ENCODE results near the gene CCM2.

The CCM2 gene

DNA sequence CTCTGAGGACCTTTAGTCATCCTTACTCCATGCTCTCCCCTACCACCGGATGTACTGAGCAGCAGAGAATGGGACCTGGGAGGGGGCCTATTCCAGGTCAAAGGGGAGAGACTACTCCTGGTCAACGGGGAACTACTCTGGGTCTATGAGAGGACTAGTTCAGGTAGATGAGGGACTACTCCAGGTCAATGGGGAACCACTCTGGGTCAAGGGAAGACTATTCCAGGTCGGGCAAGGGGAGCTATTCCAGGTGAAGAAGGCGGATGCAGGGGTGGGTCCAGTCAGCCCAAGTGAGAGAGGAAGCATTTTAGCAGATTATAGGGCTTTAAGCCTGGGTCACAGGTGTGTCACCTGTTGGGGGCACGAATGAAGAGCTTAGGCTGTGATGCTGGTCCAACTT lies 35.4 kb downstream of the CCM2 start:
- DNase-seq (ENCODE audit: low spot score) = no peak

DNA sequence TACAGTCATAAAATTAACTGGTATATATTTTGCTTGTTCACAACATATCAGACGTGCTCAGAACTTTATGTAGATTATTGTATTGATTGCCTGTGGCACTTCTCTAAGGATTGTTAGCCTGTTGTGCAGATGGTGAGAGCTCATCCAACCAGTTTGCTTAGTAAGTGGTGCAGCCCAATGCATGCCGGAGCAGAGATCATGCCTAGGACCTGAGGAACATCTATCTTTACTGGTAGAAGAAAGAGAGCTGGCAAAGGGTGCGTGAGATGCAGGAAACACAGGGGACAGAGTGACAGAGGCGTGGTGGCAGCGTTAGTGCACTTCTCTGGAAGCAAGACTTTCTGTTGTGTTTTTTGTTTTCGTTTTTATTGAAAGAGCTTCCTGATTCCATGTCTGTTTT lies 35.9 kb downstream of the CCM2 start:
- DNase-seq (ENCODE audit: low spot score) = no peak

DNA sequence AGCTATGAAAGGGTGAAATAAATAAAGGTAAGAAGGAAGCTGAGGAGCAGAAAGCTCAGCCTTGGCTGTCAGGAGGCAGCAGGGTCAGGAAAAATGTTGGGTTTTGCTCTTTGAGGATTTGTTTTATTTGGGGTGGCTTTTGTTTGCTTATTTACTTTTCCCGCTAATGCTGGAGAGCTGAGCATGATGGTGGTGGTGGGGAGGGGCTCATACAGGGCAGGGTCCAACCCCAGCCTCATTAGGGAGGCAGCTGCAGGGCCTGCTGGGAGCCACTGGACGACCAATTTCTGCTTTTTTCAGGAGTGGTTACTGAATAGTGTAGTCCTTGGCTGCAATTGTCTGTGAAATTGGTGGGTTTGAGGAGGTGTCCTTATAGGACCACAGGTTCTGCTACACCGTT lies 36.3 kb downstream of the CCM2 start:
- no peak for DNase-seq (ENCODE audit: low spot score)

DNA sequence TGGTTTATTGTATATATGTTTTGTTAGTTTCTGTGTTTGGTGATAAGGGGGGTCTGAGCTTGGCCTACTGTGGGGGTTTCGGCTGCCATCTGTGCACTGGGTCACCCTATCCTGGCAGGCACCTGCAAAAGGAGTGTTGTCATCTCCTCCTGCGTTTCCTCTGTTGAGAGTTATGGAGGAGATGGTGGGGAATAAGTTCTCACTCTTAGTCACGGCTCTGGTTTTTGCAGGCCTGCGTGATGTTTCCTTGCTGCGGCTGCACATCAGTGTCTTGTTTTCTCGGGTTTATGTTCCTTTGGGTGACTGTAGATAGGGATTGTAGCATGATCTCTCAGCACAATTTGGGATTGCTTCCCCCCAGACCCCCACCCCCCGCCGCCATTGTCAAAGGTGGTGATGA lies 36.8 kb downstream of the CCM2 start:
- DNase-seq (ENCODE audit: low spot score) = no peak

DNA sequence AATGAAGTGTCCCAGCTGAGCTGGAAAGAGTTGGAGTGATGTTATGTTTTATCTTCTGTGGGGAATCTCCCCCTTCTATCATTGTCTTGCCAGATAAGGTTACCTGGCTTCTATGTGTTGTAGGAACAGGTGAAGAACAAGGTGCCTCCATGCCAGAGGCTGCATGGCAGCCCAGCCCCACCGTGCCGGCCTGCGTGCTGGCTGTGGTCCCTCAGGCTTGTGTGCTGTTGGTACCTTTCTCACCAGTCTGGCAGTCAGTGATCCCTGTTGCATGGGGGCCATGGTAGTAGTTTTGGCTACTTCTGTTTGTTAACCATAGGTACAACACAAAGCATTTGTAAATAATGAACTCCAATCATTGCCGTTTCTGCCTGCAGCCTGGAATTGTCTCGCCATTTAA lies 37.9 kb downstream of the CCM2 start:
- no peak for DNase-seq (ENCODE audit: low spot score)

DNA sequence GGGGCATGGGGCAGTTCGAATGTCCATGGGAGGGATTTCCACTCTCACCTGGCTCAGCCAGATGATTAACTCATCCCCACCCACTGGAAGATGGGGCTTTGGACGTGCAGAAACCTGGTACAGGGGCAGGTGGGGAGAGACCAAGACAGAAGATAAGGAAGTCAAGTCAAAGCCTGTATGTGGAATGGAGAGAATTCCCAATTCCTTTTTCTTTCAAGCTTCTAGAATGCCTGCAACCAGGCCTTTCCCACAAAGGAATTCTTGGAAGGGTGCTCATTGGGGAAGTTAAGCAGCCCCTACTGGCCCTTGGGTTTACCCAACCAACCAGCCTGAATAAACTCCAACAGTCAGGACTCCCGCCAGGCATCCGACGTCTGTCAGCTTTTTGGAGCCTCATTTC lies 39.1 kb downstream of the CCM2 start:
- no peak for DNase-seq (ENCODE audit: low spot score)

DNA sequence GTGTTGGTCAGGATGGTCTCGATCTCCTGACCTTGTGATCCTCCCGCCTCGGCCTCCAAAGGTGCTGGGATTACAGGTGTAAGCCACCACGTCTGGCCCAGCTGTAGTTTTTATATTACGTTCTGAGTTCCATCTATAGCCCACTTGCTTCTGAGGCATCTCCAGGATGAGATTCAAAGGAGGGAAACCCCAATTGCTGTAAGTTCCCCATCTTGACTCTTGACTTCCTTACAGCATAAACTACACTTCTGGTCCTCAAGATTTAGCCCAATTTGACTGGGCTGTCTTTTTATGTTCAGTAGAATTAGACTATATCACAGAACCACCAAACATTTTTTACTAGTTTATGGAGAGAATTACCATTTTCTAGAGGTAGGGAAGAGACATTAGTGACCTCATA lies 44.3 kb downstream of the CCM2 start:
- DNase-seq (ENCODE audit: low spot score) = no peak

DNA sequence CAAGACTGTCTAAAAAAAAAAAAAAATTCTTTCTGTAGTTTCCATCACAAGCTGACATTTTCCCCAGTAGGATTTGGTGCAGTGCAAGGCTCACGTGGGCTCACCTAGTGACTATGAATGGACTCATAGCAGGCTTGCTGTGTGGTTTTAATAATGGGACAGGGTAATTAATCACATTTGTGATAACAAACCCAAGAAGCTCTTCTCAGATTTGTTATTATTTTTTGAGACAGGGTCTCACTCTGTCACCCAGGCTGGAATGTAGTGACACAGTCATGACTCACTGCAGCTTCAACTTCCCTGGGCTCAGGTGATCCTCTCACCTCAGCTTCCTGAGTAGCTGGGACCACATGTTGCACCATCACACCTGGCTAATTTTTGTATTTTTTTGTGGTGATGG lies 48.7 kb downstream of the CCM2 start:
- peak; percentile 66 for DNase-seq (ENCODE audit: low spot score)

DNA sequence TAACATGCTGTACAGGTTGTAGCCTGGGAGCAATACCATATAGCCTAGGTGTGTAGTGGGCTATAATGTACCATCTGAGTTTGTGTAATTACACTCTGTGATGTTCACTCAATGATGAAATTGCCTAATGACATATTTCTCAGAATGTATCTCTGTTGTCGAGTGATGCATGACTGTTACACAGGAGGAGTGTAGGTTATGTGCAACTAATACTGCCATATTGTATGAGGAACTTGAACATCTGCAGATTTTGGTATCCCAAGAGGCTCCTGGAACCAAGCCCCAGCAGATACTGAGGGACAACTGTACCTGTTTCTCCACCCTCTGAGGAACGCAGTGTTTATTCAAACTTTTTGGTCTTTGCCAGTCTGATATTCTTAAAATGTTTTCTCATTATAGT lies 50.2 kb downstream of the CCM2 start:
- DNase-seq (ENCODE audit: low spot score) = no peak

DNA sequence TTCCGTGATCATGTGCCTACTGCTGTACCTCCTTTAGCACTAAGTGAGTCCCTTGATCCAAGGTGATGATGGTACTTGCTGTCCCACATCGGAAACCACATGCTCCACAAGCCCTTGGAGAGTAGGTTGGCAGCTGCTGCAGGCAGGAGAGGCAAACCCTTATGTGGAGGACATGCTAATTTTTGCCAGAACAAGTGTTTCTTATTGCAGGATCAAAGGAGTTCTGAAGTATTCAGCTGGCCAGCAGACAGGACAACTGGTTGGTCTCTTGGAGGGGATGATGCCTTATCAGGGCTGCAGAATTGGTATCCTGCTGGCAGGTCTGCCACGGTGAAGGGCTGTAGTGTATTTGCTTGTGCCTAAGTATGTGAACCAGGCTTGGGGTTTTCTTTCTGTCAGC lies 52.0 kb downstream of the CCM2 start:
- DNase-seq (ENCODE audit: low spot score) = no peak

DNA sequence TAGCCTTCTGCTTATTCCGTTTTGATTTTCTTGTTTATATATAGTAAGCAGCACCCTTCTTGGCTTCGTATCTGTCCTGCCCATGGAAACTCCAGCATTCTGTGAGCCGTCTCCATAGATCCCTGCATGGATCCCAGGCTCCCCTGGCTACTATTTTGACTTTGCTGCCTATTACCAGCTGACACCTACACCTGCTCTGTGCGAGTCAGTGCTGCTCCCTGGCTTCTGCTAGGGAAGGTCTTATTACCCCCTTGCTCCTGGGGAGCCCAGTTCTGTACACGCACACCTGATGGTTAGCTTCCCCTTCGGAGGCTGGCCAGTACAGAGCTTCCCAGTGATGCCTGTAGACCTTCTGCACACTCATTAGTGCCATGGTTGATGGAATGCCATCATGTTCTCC lies 53.4 kb downstream of the CCM2 start:
- DNase-seq (ENCODE audit: low spot score) = no peak

DNA sequence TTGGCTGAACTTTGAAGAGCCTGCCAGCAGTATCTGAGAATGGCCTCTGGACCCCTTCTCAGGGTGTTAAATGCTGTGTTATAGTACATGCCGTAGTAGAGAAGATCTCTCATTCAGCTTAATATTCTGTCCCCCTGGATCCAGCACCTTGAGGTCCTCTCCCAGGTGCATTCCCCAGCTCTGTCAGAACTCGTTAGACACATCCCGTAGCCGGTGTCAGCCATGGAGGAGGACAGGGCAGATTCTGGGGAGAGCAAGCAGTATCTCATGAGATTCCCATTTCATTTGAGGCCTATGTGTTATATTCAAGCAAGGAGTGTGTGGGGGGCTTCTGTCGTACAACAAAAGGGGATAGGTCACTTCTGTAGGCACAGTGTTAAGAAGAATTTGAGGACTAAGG lies 53.9 kb downstream of the CCM2 start:
- no peak for DNase-seq (ENCODE audit: low spot score)

DNA sequence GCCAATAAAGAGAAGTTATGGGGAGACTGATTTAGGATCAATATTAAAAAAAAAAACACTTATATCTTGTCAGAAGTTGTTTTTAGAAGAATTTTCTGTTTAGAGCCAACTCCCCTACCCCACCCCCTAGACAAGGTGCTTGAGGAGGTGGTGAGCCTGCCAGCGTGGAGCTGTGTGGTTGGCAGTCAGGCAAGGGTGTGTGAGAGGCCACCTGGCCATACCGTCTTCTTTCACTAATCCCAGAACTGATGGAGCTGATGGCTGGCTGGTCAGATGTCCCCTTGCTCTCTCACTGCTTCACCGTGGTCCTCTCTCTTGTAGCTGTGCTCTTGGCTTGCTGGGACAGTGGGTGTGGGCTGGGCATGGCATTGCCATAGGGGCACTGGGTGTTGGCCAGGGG lies 54.4 kb downstream of the CCM2 start:
- DNase-seq (ENCODE audit: low spot score) = no peak

DNA sequence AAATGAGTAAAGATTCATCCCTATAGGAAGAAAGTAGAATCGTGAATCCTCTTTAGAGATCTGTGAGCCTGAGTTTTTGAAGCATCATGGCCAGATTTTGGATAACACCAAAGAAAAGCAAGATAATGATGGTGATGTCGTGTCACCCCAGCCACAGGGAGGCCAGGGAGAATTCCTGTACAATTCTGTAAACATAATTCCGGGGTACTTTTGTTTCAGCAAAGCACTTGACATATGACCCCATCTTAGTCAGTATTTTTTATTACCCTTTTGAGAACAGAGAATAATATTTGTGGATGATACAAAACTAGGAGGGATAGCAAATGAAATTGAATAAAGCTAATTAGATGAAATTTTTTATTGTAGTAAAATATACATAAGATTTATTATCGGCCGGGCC lies 55.0 kb downstream of the CCM2 start:
- no peak for DNase-seq (ENCODE audit: low spot score)

DNA sequence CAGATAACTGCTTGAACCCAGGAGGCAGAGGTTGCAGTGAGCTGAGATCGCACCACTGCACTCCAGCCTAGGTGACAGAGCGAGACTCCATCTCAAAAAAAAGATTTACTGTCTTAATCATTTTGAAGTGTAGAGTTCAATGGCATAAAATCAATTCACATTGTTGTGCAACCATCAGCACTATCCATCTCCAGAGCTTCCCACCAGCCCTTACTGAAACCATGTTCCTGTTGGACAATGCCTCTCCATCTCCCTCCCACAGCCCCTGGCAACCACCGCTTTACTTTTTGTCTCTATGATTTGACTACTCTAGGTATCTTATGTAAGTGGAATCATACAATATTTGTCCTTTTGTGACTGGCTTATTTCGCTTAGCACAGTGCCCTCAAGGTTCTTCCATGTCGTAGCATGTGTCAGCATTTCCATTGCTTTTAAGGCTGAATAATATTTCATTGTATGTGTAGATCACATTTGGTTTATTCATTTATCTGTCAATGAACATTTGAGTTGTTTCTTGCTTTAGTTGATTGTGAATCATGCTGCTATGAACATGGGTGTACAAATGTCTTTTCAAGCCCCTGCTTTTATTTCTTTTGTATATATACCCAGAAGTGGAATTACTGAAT lies 55.7 kb downstream of the CCM2 start:
- no peak for DNase-seq (ENCODE audit: low spot score)

DNA sequence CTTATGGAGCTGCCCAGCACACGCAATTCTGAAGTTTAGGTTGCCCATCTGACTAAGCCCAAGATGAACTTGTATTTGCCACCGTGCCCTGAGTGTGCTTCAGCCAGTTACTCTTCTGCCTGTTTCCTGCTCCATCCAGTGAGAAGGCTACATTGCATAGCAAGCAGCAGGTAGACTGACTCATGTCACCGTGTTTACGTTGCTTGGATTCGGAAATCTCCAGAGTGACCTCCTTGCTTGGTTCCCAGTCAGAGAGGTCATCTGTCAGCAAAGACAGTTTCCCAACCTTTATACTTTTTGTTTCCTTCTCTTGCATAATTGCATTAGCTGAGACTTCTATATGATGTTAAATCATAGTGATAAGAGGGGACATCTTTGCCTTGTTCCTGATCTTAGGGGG lies 57.9 kb downstream of the CCM2 start:
- peak; percentile 26 for DNase-seq (ENCODE audit: low spot score)

DNA sequence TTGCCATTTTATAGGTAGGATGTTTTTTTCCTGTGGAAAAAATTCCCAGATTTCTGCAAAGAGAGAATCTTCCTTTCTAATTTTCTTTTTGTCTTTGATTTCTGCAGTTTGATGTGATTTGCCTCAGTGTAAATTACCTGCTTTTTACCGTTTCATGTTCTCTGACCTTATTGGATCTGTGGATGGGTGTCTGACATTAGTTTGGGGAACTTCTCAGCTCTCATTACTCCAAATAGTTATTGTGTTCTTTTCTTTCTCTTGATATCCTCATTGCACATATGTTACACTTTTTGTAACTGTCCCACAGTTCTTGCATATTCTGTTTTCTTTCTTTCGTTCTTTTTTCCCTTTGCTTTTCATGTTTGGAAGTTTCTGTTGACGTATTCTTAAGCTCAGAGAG lies 60.3 kb downstream of the CCM2 start:
- no peak for DNase-seq (ENCODE audit: low spot score)

DNA sequence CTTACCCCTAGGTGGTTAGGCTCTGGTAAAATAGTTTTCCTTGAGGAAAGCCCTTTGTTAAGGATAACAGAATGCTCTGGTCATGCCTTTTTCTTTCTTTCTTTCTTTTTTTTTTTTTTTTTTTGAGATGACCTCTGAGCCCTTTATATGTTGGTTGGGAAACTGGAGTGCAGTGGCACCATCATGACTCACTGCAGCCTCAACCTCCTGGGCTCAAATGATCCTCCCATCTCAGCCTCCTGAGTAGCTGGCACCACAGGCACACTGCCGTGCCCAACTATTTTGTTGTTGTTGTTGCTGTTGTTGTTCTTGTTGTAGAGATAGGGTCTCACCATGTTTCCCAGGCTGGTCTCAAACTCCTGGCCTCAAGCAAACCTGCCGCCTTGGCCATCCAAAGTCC lies 61.4 kb downstream of the CCM2 start:
- DNase-seq (ENCODE audit: low spot score) = no peak

DNA sequence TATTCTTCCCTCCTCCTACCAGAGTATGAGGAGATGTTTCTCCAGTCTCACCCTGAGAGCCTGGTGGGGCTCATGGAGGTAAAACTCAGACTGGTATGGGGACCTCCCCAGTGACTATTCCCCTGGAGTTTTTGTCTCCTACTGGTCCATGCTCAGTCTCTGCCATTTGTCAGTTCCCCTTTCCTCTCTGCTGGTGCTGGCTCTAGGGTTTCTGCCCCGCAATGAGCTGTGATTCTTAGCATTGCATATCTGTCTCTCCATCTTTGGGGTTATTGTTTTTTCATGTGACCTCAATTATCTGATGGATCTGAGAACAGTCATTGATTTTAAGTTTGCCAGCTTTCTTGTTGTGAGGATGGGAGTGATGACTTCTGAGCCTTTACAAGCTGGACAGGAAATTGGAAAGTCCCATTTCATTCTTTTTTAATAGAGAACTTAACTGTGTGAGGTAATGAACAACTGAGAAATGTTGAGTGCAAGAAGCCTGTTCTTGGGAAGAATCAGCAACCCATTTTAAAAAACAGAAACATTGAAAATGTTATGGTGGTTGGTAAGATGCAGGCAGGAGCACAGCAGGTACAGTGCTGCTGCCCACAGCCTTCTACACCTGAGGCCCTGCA lies 61.9 kb downstream of the CCM2 start:
- no peak for DNase-seq (ENCODE audit: low spot score)

DNA sequence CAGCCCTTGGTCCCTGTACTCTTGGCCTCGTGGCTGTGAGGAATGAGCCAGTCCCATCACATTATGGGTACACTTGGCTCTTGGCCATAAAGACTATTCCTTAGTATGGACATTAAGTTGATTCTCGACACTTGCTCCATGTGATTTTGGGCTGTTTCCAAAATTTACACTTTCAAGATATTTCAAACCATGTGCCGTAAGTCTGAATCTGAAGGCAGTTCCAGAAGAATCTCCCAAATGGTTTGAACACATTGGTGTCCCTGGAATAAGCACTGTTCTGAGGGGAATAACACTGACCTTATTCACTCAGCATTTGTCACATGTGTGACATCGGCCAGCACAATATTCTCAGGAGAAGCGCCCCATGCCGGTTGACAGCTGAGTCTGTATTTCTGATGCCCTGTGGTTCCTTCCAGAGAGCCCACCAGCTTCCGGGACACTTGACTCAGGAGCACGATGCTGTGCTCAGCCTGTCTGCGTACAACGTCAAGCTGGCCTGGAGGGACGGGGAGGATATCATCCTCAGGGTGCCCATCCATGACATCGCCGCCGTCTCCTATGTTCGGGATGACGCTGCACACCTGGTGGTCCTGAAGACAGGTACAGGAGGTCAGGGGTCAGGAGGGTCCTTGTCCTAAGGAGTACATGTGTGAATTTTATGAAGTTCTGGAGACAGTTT lies 64.2 kb downstream of the CCM2 start:
- no peak for DNase-seq (ENCODE audit: low spot score)

DNA sequence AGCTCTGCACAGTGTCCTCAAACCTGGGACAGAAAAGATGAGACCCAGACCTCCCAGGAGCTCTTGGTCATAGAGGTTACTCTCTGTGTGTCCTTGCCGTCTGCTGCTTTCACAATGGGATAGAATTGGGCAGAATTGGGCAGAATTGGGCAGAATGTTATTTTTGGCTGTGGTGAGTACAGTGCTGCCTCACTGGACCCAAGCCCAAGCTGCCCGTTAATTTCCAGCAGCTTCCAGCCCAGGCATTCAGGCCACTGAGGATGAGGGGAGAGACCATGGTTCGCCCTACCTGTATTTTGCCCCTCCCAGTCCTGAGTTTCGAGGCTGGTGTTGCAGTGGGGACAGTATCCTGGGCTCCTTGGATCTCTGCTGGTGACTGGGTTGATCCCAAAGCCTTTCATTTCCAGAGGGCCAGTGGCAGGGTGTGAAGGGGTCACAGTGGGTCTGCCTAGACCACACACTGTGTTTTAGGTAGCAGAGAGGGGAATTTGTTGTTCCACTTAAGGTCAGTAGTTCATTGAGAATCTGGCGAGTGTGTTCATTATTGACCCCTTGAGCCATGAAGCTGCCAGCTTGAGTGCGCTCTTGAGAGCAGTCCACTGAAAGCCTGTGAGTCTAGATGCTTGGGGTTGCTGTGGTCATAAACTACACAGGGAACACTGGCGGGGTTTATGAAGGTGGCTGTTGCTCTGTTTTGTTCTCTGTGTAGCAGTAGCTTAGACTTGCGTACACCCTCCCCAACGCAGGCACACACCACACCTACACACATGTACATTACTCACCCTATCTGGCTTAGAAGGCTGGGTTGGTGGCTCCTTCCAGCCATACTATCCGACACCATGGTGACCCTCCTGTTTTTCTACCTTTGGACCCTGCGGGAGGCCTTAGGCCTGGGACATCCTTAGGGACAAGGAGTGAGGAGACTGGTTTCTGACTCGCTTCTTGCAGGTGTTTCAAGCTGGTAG lies 65.3 kb downstream of the CCM2 start:
- DNase-seq (ENCODE audit: low spot score) = no peak

DNA sequence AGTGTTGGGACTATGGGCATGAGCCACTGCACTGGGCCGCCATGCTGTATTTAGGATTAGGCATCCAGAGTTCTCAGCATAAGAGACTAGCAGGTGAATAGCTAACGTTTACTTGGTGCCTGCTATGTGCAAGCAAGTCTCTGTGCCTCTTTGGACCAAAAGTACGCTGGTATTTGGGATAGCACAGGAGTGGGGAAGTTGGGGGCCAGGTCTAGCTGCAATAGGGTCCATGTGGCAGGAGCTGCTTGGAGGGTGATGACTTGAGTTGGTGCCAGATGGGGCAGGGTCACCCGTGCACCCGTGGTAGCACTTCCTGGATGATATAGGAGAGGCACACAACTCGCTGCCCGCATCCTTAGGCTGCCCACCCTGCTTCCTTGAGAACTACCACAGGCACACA lies 66.4 kb downstream of the CCM2 start:
- DNase-seq (ENCODE audit: low spot score) = no peak

DNA sequence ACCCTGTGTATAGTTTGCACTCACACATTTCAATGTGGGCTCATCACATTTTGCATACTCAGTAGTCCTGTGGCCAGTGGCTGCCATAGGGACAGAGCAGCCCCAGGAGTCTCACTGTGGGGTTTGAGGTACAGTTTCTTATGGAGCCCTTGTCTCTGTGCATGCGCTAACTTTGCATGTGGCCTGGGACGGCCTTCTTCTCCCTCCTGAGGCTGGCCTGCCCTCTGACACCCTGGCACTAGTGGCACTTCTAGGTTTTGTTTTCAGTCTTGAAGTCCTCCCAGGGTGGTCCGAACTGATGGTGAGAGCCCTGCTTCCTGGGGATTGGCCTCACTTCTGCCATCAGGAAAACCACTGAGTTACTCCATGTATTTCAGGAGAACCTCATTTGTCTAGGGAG lies 67.6 kb downstream of the CCM2 start:
- DNase-seq (ENCODE audit: low spot score) = no peak
